GM18951 (cell line): ENCODE measurements around the gene RRP8.

Experiments
- POLR2A ChIP-seq: IDR thresholded peaks from 4 replicates; pipeline ENCODE4 v1.6.1; 2011; ENCODE audit warnings: mild to moderate bottlenecking; ENCODE audit not compliant: insufficient read length, insufficient read depth; ENCODE audit errors: extremely low read depth
- in situ Hi-C: fragments of 300-500 bp; cut with MboI; formaldehyde crosslinking; loops from one replicate; pipeline ENCODE4 v1.12.0; 2022; ENCODE audit warnings: low sequenced_read_pairs, mixed read lengths, inconsistent platforms; ENCODE audit not compliant: unreplicated experiment

The RRP8 gene

GRCh38 chr11:6629892-6630631 is 26.6 kb upstream of the RRP8 start:
- TF ChIP-seq POLR2A: no peak
- in situ Hi-C loops: no loop called here

GRCh38 chr11:6629573-6629891 is 26.1 kb upstream of the RRP8 start:
- no peak for TF ChIP-seq POLR2A
- in situ Hi-C loops: no loop called here

- in situ Hi-C loops: no loop called here
- no peak for TF ChIP-seq POLR2A
These were observed 25.1 kb upstream of the RRP8 start for GRCh38 chr11:6628526-6628925.

GRCh38 chr11:6627762-6628241 is 24.4 kb upstream of the RRP8 start:
- in situ Hi-C loops: no loop called here
- TF ChIP-seq POLR2A: no peak

- in situ Hi-C loops: no loop called here
These were observed 23.8 kb upstream of the RRP8 start for GRCh38 chr11:6626971-6627761.

GRCh38 chr11:6625832-6626420 is 22.5 kb upstream of the RRP8 start:
- in situ Hi-C loops: no loop called here
- TF ChIP-seq POLR2A: no peak

More at GRCh38 chr11:6626971-6627761, 23.8 kb upstream of the RRP8 start:
- no peak for TF ChIP-seq POLR2A

GRCh38 chr11:6625156-6625831 is 21.9 kb upstream of the RRP8 start:
- no peak for TF ChIP-seq POLR2A
- in situ Hi-C loops: no loop called here

GRCh38 chr11:6623391-6624363 is 20.3 kb upstream of the RRP8 start:
- TF ChIP-seq POLR2A: no peak
- in situ Hi-C loops: no loop called here

- in situ Hi-C loops: no loop called here
These were observed 19.1 kb upstream of the RRP8 start for GRCh38 chr11:6622261-6623171.

GRCh38 chr11:6621711-6622211 is 18.3 kb upstream of the RRP8 start:
- TF ChIP-seq POLR2A: no peak
- in situ Hi-C loops: no loop called here

More at GRCh38 chr11:6622261-6623171, 19.1 kb upstream of the RRP8 start:
- TF ChIP-seq POLR2A: no peak

GRCh38 chr11:6620636-6621035 is 17.2 kb upstream of the RRP8 start:
- in situ Hi-C loops: no loop called here
- TF ChIP-seq POLR2A: no peak
